Measurements from ENCODE around the gene GASK1A.

GRCh38 chr3:43023746-43024145 is 44.6 kb downstream of the GASK1A start:
- TF ChIP-seq POLR2A (IDR thresholded peaks at IDR 0.05): no peak
- TF ChIP-seq, protein P1, sequence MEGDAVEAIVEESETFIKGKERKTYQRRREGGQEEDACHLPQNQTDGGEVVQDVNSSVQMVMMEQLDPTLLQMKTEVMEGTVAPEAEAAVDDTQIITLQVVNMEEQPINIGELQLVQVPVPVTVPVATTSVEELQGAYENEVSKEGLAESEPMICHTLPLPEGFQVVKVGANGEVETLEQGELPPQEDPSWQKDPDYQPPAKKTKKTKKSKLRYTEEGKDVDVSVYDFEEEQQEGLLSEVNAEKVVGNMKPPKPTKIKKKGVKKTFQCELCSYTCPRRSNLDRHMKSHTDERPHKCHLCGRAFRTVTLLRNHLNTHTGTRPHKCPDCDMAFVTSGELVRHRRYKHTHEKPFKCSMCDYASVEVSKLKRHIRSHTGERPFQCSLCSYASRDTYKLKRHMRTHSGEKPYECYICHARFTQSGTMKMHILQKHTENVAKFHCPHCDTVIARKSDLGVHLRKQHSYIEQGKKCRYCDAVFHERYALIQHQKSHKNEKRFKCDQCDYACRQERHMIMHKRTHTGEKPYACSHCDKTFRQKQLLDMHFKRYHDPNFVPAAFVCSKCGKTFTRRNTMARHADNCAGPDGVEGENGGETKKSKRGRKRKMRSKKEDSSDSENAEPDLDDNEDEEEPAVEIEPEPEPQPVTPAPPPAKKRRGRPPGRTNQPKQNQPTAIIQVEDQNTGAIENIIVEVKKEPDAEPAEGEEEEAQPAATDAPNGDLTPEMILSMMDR (IDR thresholded peaks at IDR 0.05): no peak

All from esophagus squamous epithelium (tissue), 4 donors.